ENCODE results near the gene ARPP21.

The ARPP21 gene

DNA sequence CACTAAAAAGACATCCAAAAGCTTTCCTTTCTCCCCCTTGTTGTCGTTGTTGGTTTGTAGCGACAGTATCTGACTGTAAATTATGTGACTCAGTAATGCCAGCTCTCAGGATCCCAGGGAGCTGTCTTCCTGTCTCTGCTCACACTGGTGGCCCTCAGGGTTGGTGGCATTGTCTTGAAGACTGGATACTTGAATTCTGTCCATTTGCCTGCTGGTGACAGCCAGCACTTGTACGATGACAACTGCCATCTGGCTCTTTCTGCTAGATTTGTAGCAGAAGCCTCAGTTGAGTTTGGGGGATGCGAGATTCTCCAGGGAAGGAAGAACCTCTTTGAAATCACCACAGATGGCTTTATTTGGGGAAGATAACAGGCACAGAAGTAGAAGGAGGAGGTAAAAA, 120.8 kb downstream of the ARPP21 start:
- Histone ChIP-seq H3K4me3 (ENCODE audit: low read depth, low read length) (no peak overlapping the region), H3K9me3 (no peaks in the 10 kb centered on the region), H3K27me3 (no peaks in the 10 kb centered on the region), H3K4me1 (no peaks in the 10 kb centered on the region), H3K36me3 (no peaks in the 10 kb centered on the region)
- no peak for TF ChIP-seq CTCF (IDR thresholded peaks at IDR 0.05; ENCODE audit: low read depth, low read length)
- DNase-seq, result no peak

GRCh38 chr3:35761311-35761710, 122.0 kb downstream of the ARPP21 start:
- Histone ChIP-seq H3K27me3 (no peaks in the 10 kb centered on the region), H3K4me3 (ENCODE audit: low read depth, low read length) (no peak overlapping the region), H3K36me3 (no peaks in the 10 kb centered on the region), H3K9me3 (no peaks in the 10 kb centered on the region), H3K4me1 (no peaks in the 10 kb centered on the region)
- TF ChIP-seq CTCF (IDR thresholded peaks at IDR 0.05; ENCODE audit: low read depth, low read length), result no peak
- no peak for DNase-seq

DNA sequence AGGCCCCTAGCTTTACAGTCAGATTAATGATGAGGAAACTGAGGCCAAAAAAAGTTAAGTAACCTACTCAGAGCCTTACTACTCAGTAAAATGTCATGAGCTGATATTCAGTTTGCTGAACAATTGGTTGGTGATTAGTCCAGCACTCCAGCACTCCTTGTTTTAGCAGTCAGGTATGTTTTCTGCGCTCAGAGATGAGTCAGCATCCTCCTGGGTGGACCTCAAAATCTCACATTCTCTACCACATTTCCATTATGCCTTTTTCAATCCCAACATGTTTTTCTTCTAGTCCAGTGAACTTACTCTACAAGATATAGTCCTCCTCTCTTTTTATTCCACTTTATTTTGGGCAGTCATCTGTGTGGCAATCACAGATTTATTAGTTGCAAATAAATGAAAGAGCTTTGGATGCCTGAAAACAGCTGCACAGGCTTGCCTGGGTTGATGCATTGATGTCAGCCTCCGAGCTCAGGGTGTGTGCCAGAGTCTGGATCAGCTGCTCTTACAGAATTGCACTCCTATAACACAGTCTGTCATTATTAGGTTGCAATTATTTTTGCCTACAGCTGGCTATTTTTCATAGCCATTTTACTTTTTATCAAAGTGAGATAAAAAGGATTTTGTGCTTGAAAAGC, 133.2 kb downstream of the ARPP21 start:
- no peaks in the 10 kb centered on the region for H3K4me1 ChIP-seq
- TF ChIP-seq CTCF (IDR thresholded peaks at IDR 0.05; ENCODE audit: low read depth, low read length), result no peak
- no peaks in the 10 kb centered on the region for H3K36me3 ChIP-seq

GRCh38 chr3:35773417-35773816, 134.1 kb downstream of the ARPP21 start:
- Histone ChIP-seq H3K9me3 (no peaks in the 10 kb centered on the region), H3K27me3 (no peaks in the 10 kb centered on the region), H3K4me1 (no peaks in the 10 kb centered on the region), H3K4me3 (ENCODE audit: low read depth, low read length) (no peak overlapping the region), H3K36me3 (no peaks in the 10 kb centered on the region)
- DNase-seq, result no peak
- no peak for TF ChIP-seq CTCF (IDR thresholded peaks at IDR 0.05; ENCODE audit: low read depth, low read length)

More for the DNA sequence above, 133.2 kb downstream of the ARPP21 start:
- Histone ChIP-seq H3K4me3 (ENCODE audit: low read depth, low read length) (no peak overlapping the region), H3K27me3 (no peaks in the 10 kb centered on the region), H3K9me3 (no peaks in the 10 kb centered on the region)
- no peak for DNase-seq

- H3K36me3 ChIP-seq, result no peaks in the 10 kb centered on the region
- H3K4me3 ChIP-seq (ENCODE audit: low read depth, low read length), result no peak overlapping the region
Observed at GRCh38 chr3:35776346-35776745, 137.0 kb downstream of the ARPP21 start.

More at GRCh38 chr3:35776346-35776745, 137.0 kb downstream of the ARPP21 start:
- no peak for TF ChIP-seq CTCF (IDR thresholded peaks at IDR 0.05; ENCODE audit: low read depth, low read length)
- no peaks in the 10 kb centered on the region for H3K27me3 ChIP-seq
- no peaks in the 10 kb centered on the region for H3K4me1 ChIP-seq
- H3K9me3 ChIP-seq, result no peaks in the 10 kb centered on the region
- no peak for DNase-seq
